CD14-positive monocyte (primary cell): ENCODE results near the gene EME2. TPM values are rescaled to one million over a fixed set of nuclear protein-coding genes. Genes with fewer than 3 reads are reported as not detected.
A peak's percentile ranks its signal among the peaks of the same experiment; 100 is the strongest.

Source experiments
- DNase-seq, 3 donors: peaks; one replicate each; pipeline ENCODE4 v3.0.0-alpha.2; 2011 to 2022
- H2AFZ ChIP-seq: 2 replicates; pipeline ENCODE4 v1.6.0; 2012; ENCODE audit warnings: mild to moderate bottlenecking, low read depth, low read length, inconsistent platforms; ENCODE audit not compliant: insufficient read depth, poor library complexity, severe bottlenecking
- H3K27ac ChIP-seq, 2 donors: 1 replicate in 1 of 2; 2 replicates in 1 of 2; pipeline ENCODE4 v1.5.1; 2012 to 2013; ENCODE audit warnings: low read length in 2 of 2, control low read depth in 1 of 2, inconsistent platforms in 1 of 2, low read depth in 1 of 2, mild to moderate bottlenecking in 1 of 2
- H3K27me3 ChIP-seq, 2 donors: one replicate each; pipeline versions ENCODE4 v1.6.0 to v1.6.1; 2011 to 2013; ENCODE audit warnings: low read length in 2 of 2; ENCODE audit not compliant: control insufficient read depth in 2 of 2, insufficient read depth in 2 of 2
- H3K36me3 ChIP-seq, 2 donors: replicated peaks in 1 of 2; 1 replicate in 1 of 2; 2 replicates in 1 of 2; pipeline versions ENCODE4 v1.5.1 to v1.6.1; 2012 to 2013; ENCODE audit warnings: low read length in 2 of 2, control low read depth in 1 of 2, inconsistent platforms in 1 of 2, mild to moderate bottlenecking in 1 of 2; ENCODE audit not compliant: insufficient read depth in 2 of 2, control insufficient read depth in 1 of 2
- H3K4me1 ChIP-seq, 2 donors: 1 replicate in 1 of 2; 2 replicates in 1 of 2; pipeline versions ENCODE4 v1.5.1 to v1.6.1; 2012 to 2013; ENCODE audit warnings: low read length in 2 of 2, control low read depth in 1 of 2, inconsistent platforms in 1 of 2, mild to moderate bottlenecking in 1 of 2, moderate library complexity in 1 of 2; ENCODE audit not compliant: insufficient read depth in 2 of 2, control insufficient read depth in 1 of 2
- H3K4me2 ChIP-seq: replicated peaks from 2 replicates; pipeline ENCODE3; 2012; ENCODE audit warnings: low read length, moderate library complexity, mild to moderate bottlenecking; ENCODE audit not compliant: poor library complexity, severe bottlenecking; ENCODE audit errors: extremely low read depth
- H3K4me3 ChIP-seq, 3 experiments: fragments of 200-600 bp in 1 of 3; sonication (generic) in 1 of 3; replicated peaks in 1 of 3; 1 replicate in 2 of 3; 2 replicates in 1 of 3; pipeline ENCODE4 v1.5.1; 2011 to 2013; ENCODE audit warnings: low read length in 3 of 3, mild to moderate bottlenecking in 3 of 3, control low read depth in 2 of 3, low read depth in 2 of 3, inconsistent platforms in 1 of 3, moderate library complexity in 1 of 3
- H3K79me2 ChIP-seq: 2 replicates; pipeline ENCODE4 v1.6.0; 2012; ENCODE audit warnings: mild to moderate bottlenecking, control low read depth, inconsistent platforms, low read length, moderate library complexity; ENCODE audit not compliant: insufficient read depth
- H3K9ac ChIP-seq: 2 replicates; pipeline ENCODE4 v1.6.0; 2017; ENCODE audit warnings: low read length, mild to moderate bottlenecking; ENCODE audit not compliant: insufficient read depth, poor library complexity, severe bottlenecking
- H3K9me3 ChIP-seq, 2 donors: replicated peaks in 1 of 2; 1 replicate in 1 of 2; 2 replicates in 1 of 2; pipeline versions ENCODE4 v1.5.1 to v1.6.1; 2012 to 2013; ENCODE audit warnings: low read length in 2 of 2, control low read depth in 1 of 2; ENCODE audit not compliant: control insufficient read depth in 1 of 2, insufficient read depth in 1 of 2
- H4K20me1 ChIP-seq: 2 replicates; pipeline ENCODE4 v1.6.0; 2012; ENCODE audit warnings: mild to moderate bottlenecking, low read length, control low read depth, moderate library complexity; ENCODE audit not compliant: insufficient read depth
- H3K27ac Mint-ChIP-seq, 7 donors: one replicate each; pipeline ENCODE4 v1.8.0; 2020; ENCODE audit warnings: mild to moderate bottlenecking in 7 of 7, mixed read lengths in 7 of 7, moderate library complexity in 6 of 7, inconsistent platforms in 2 of 7
- H3K27me3 Mint-ChIP-seq, 3 donors: one replicate each; pipeline ENCODE4 v1.8.0; 2021 to 2022; ENCODE audit warnings: low read depth in 3 of 3, mild to moderate bottlenecking in 3 of 3, mixed read lengths in 3 of 3, moderate library complexity in 3 of 3, inconsistent platforms in 1 of 3
- H3K36me3 Mint-ChIP-seq, 2 donors: one replicate each; pipeline ENCODE4 v1.8.0; 2020; ENCODE audit warnings: mixed read lengths in 2 of 2, inconsistent platforms in 1 of 2, mild to moderate bottlenecking in 1 of 2
- H3K4me1 Mint-ChIP-seq: one replicate; pipeline ENCODE4 v1.8.0; 2020; ENCODE audit warnings: mild to moderate bottlenecking, mixed read lengths
- H3K4me3 Mint-ChIP-seq, 2 donors: one replicate each; pipeline ENCODE4 v1.8.0; 2020; ENCODE audit warnings: mild to moderate bottlenecking in 2 of 2, mixed read lengths in 2 of 2, moderate library complexity in 1 of 2
- H3K9me3 Mint-ChIP-seq, 7 donors: one replicate each; pipeline ENCODE4 v1.8.0; 2020 to 2022; ENCODE audit warnings: mixed read lengths in 7 of 7, mild to moderate bottlenecking in 6 of 7, moderate library complexity in 6 of 7, inconsistent platforms in 2 of 7
- WGBS: methylation state at CpG from one replicate; pipeline ENCODE4 v1.1.5; 2013; ENCODE audit warnings: missing lambda C conversion rate; ENCODE audit not compliant: insufficient coverage; 5-methylcytosine and 5-hydroxymethylcytosine counted together
- intact Hi-C, 2 donors: fragments of 100-400 bp; cut with micrococcal nuclease; formaldehyde crosslinking; loops; one replicate each; pipeline versions ENCODE4 v1.15.0 to v1.15.1; 2023
- polyA plus RNA-seq, 3 donors: library from polyadenylated mRNA; depleted of rRNA in 1 of 3; unstranded in 2 of 3; stranded (reverse) in 1 of 3; fragments of 300-500 nt in 2 of 3; fragments of >200 nt in 1 of 3; fragmentation: Illumina TruSeq in 2 of 3; gene quantifications; 1 replicate in 2 of 3; 2 replicates in 1 of 3; pipeline ENCODE4 v1.2.3, GENCODE V29; 2012 to 2021
- TF ChIP-seq, protein P1 (sequence below): fragments of 200-600 bp; IDR thresholded peaks from one replicate; pipeline ENCODE4 v1.8.0; 2022; ENCODE audit warnings: antibody characterized with exemption, mild to moderate bottlenecking

EME2 gene
- polyA plus RNA-seq, 3 donors, result 0.26 to 36.6 (median 0.48) TPM

DNA sequence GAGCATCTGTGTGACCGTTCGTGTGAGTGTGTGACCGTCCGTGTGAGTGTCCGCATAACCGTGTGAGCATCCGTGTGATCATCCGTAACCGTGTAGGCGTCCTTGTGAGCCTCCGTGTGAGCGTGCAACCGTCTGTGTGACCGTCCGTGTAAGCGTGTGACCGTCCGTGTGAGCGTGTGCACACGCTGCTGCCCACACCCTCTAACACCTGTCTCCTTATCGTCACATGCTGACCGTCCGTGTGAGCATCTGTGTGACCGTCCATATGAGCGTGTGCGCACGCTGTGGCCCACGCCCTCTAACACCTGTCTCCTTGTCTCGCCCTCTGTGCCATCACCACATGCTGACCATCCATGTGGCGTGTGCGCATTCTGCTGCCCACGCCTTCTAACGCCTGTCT, 32.4 kb upstream of the EME2 start:
- no peaks in the 10 kb centered on the region for H3K27me3 ChIP-seq

DNA sequence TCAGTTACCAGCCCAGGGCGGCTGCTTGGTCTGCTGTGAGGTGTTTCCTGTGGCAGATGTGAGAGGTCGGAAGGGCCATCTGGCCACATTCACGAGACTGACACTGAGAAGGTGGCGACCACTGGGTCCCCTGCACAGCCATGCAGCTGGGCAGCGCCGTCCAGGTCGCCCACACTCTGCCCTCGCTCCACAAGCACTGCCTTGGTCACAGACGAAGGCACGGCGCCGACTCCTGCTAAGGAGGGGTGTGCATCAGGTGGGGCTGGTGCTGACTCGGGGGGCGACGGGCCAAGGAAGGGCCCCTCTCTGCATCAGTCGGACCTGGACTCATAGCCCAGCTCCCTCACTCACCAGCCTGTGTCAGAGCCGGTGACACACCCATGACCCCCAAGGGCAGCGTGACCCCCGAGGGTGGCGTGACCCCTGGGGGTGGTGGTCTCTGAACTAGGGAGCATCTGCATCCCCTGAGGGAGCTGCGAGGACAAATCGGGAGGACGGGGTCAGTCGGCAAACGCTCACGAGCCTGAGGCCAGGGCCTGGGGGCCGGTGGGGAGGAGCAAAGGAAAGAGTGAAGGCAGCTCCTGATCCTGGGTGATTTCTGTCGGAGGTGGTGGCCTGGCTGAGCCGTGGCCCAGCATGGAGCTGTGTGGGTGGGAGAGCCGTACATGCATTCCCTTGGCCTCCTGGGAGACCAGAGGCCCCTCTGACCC, 31.7 kb upstream of the EME2 start:
- peak overlapping the region in 1 of 7 donors; percentile 31 for H3K27ac Mint-ChIP-seq
- no peak overlapping the region for H2AFZ ChIP-seq
- H4K20me1 ChIP-seq, result peaks cover 31% of the 10 kb centered on the region
- H3K36me3 Mint-ChIP-seq, result peaks cover 22 to 30% of the 10 kb centered on the region in 2 donors
- H3K79me2 ChIP-seq, result no peaks in the 10 kb centered on the region
- 98% methylated on average over 29 of the region's 30 CpGs for WGBS
- H3K9ac ChIP-seq, result no peak overlapping the region
- H3K27me3 ChIP-seq, result no peaks in the 10 kb centered on the region
- TF ChIP-seq, protein P1, sequence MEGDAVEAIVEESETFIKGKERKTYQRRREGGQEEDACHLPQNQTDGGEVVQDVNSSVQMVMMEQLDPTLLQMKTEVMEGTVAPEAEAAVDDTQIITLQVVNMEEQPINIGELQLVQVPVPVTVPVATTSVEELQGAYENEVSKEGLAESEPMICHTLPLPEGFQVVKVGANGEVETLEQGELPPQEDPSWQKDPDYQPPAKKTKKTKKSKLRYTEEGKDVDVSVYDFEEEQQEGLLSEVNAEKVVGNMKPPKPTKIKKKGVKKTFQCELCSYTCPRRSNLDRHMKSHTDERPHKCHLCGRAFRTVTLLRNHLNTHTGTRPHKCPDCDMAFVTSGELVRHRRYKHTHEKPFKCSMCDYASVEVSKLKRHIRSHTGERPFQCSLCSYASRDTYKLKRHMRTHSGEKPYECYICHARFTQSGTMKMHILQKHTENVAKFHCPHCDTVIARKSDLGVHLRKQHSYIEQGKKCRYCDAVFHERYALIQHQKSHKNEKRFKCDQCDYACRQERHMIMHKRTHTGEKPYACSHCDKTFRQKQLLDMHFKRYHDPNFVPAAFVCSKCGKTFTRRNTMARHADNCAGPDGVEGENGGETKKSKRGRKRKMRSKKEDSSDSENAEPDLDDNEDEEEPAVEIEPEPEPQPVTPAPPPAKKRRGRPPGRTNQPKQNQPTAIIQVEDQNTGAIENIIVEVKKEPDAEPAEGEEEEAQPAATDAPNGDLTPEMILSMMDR, result no peak
- peaks cover 0 to 17% of the 10 kb centered on the region in 2 donors for H3K9me3 ChIP-seq
- intact Hi-C loops, result no loop called here
- no peaks in the 10 kb centered on the region for H3K27me3 Mint-ChIP-seq
- H3K4me1 ChIP-seq, result no peaks in the 10 kb centered on the region
- H3K27ac ChIP-seq, result no peak overlapping the region
- no peak overlapping the region for H3K4me3 Mint-ChIP-seq
- H3K9me3 Mint-ChIP-seq, result peaks cover 0 to 2% (median 0%) of the 10 kb centered on the region in 7 donors
- peaks cover 45 to 54% of the 10 kb centered on the region in 2 donors for H3K36me3 ChIP-seq
- no peak overlapping the region for H3K4me2 ChIP-seq
- H3K4me3 ChIP-seq, result no peak overlapping the region
- DNase-seq, result no peak
- H3K4me1 Mint-ChIP-seq, result no peaks in the 10 kb centered on the region

More for the DNA sequence above, 32.4 kb upstream of the EME2 start:
- Histone ChIP-seq H3K9me3 (peaks cover 0 to 24% of the 10 kb centered on the region in 2 donors), H3K4me2 (no peak overlapping the region), H3K36me3 (peaks cover 38 to 47% of the 10 kb centered on the region in 2 donors), H3K79me2 (no peaks in the 10 kb centered on the region), H3K4me3 (no peak overlapping the region), H3K9ac (no peak overlapping the region), H3K27ac (no peak overlapping the region), H4K20me1 (peaks cover 24% of the 10 kb centered on the region), H2AFZ (no peak overlapping the region), H3K4me1 (no peaks in the 10 kb centered on the region)
- intact Hi-C loops, result no loop called here
- Mint-ChIP-seq H3K4me3 (no peak overlapping the region), H3K36me3 (peaks cover 16 to 23% of the 10 kb centered on the region in 2 donors), H3K4me1 (no peaks in the 10 kb centered on the region), H3K9me3 (peaks cover 0 to 1% (median 0%) of the 10 kb centered on the region in 7 donors), H3K27ac (no peak overlapping the region), H3K27me3 (no peaks in the 10 kb centered on the region)
- TF ChIP-seq, protein P1, result no peak
- DNase-seq, result no peak
- 98% methylated on average over 24 of the region's 33 CpGs for WGBS
